CD14-positive monocyte (primary cell): ENCODE measurements around the gene PARD6G. TPM values are rescaled to one million over a fixed set of nuclear protein-coding genes. Genes with fewer than 3 reads are reported as not detected.

Experiments
- DNase-seq, 3 donors: peaks; one replicate each; pipeline ENCODE4 v3.0.0-alpha.2; 2011 to 2022
- H2AFZ ChIP-seq: 2 replicates; pipeline ENCODE4 v1.6.0; 2012; ENCODE audit warnings: mild to moderate bottlenecking, low read depth, low read length, inconsistent platforms; ENCODE audit not compliant: insufficient read depth, poor library complexity, severe bottlenecking
- H3K27ac ChIP-seq, 2 donors: 1 replicate in 1 of 2; 2 replicates in 1 of 2; pipeline ENCODE4 v1.5.1; 2012 to 2013; ENCODE audit warnings: low read length in 2 of 2, control low read depth in 1 of 2, inconsistent platforms in 1 of 2, low read depth in 1 of 2, mild to moderate bottlenecking in 1 of 2
- H3K27me3 ChIP-seq, 2 donors: one replicate each; pipeline versions ENCODE4 v1.6.0 to v1.6.1; 2011 to 2013; ENCODE audit warnings: low read length in 2 of 2; ENCODE audit not compliant: control insufficient read depth in 2 of 2, insufficient read depth in 2 of 2
- H3K36me3 ChIP-seq, 2 donors: replicated peaks in 1 of 2; 1 replicate in 1 of 2; 2 replicates in 1 of 2; pipeline versions ENCODE4 v1.5.1 to v1.6.1; 2012 to 2013; ENCODE audit warnings: low read length in 2 of 2, control low read depth in 1 of 2, inconsistent platforms in 1 of 2, mild to moderate bottlenecking in 1 of 2; ENCODE audit not compliant: insufficient read depth in 2 of 2, control insufficient read depth in 1 of 2
- H3K4me1 ChIP-seq, 2 donors: 1 replicate in 1 of 2; 2 replicates in 1 of 2; pipeline versions ENCODE4 v1.5.1 to v1.6.1; 2012 to 2013; ENCODE audit warnings: low read length in 2 of 2, control low read depth in 1 of 2, inconsistent platforms in 1 of 2, mild to moderate bottlenecking in 1 of 2, moderate library complexity in 1 of 2; ENCODE audit not compliant: insufficient read depth in 2 of 2, control insufficient read depth in 1 of 2
- H3K4me2 ChIP-seq: replicated peaks from 2 replicates; pipeline ENCODE3; 2012; ENCODE audit warnings: low read length, moderate library complexity, mild to moderate bottlenecking; ENCODE audit not compliant: poor library complexity, severe bottlenecking; ENCODE audit errors: extremely low read depth
- H3K4me3 ChIP-seq, 3 experiments: fragments of 200-600 bp in 1 of 3; sonication (generic) in 1 of 3; replicated peaks in 1 of 3; 1 replicate in 2 of 3; 2 replicates in 1 of 3; pipeline ENCODE4 v1.5.1; 2011 to 2013; ENCODE audit warnings: low read length in 3 of 3, mild to moderate bottlenecking in 3 of 3, control low read depth in 2 of 3, low read depth in 2 of 3, inconsistent platforms in 1 of 3, moderate library complexity in 1 of 3
- H3K79me2 ChIP-seq: 2 replicates; pipeline ENCODE4 v1.6.0; 2012; ENCODE audit warnings: mild to moderate bottlenecking, control low read depth, inconsistent platforms, low read length, moderate library complexity; ENCODE audit not compliant: insufficient read depth
- H3K9ac ChIP-seq: 2 replicates; pipeline ENCODE4 v1.6.0; 2017; ENCODE audit warnings: low read length, mild to moderate bottlenecking; ENCODE audit not compliant: insufficient read depth, poor library complexity, severe bottlenecking
- H3K9me3 ChIP-seq, 2 donors: replicated peaks in 1 of 2; 1 replicate in 1 of 2; 2 replicates in 1 of 2; pipeline versions ENCODE4 v1.5.1 to v1.6.1; 2012 to 2013; ENCODE audit warnings: low read length in 2 of 2, control low read depth in 1 of 2; ENCODE audit not compliant: control insufficient read depth in 1 of 2, insufficient read depth in 1 of 2
- H4K20me1 ChIP-seq: 2 replicates; pipeline ENCODE4 v1.6.0; 2012; ENCODE audit warnings: mild to moderate bottlenecking, low read length, control low read depth, moderate library complexity; ENCODE audit not compliant: insufficient read depth
- H3K27ac Mint-ChIP-seq, 7 donors: one replicate each; pipeline ENCODE4 v1.8.0; 2020; ENCODE audit warnings: mild to moderate bottlenecking in 7 of 7, mixed read lengths in 7 of 7, moderate library complexity in 6 of 7, inconsistent platforms in 2 of 7
- H3K27me3 Mint-ChIP-seq, 3 donors: one replicate each; pipeline ENCODE4 v1.8.0; 2021 to 2022; ENCODE audit warnings: low read depth in 3 of 3, mild to moderate bottlenecking in 3 of 3, mixed read lengths in 3 of 3, moderate library complexity in 3 of 3, inconsistent platforms in 1 of 3
- H3K36me3 Mint-ChIP-seq, 2 donors: one replicate each; pipeline ENCODE4 v1.8.0; 2020; ENCODE audit warnings: mixed read lengths in 2 of 2, inconsistent platforms in 1 of 2, mild to moderate bottlenecking in 1 of 2
- H3K4me1 Mint-ChIP-seq: one replicate; pipeline ENCODE4 v1.8.0; 2020; ENCODE audit warnings: mild to moderate bottlenecking, mixed read lengths
- H3K4me3 Mint-ChIP-seq, 2 donors: one replicate each; pipeline ENCODE4 v1.8.0; 2020; ENCODE audit warnings: mild to moderate bottlenecking in 2 of 2, mixed read lengths in 2 of 2, moderate library complexity in 1 of 2
- H3K9me3 Mint-ChIP-seq, 7 donors: one replicate each; pipeline ENCODE4 v1.8.0; 2020 to 2022; ENCODE audit warnings: mixed read lengths in 7 of 7, mild to moderate bottlenecking in 6 of 7, moderate library complexity in 6 of 7, inconsistent platforms in 2 of 7
- WGBS: methylation state at CpG from one replicate; pipeline ENCODE4 v1.1.5; 2013; ENCODE audit warnings: missing lambda C conversion rate; ENCODE audit not compliant: insufficient coverage; 5-methylcytosine and 5-hydroxymethylcytosine counted together
- intact Hi-C, 2 donors: fragments of 100-400 bp; cut with micrococcal nuclease; formaldehyde crosslinking; loops; one replicate each; pipeline versions ENCODE4 v1.15.0 to v1.15.1; 2023
- polyA plus RNA-seq, 3 donors: library from polyadenylated mRNA; depleted of rRNA in 1 of 3; unstranded in 2 of 3; stranded (reverse) in 1 of 3; fragments of 300-500 nt in 2 of 3; fragments of >200 nt in 1 of 3; fragmentation: Illumina TruSeq in 2 of 3; gene quantifications; 1 replicate in 2 of 3; 2 replicates in 1 of 3; pipeline ENCODE4 v1.2.3, GENCODE V29; 2012 to 2021
- TF ChIP-seq, protein P1 (sequence below): fragments of 200-600 bp; IDR thresholded peaks from one replicate; pipeline ENCODE4 v1.8.0; 2022; ENCODE audit warnings: antibody characterized with exemption, mild to moderate bottlenecking

The PARD6G gene
- polyA plus RNA-seq, 3 donors = not detected

GRCh38 chr18:80250740-80251364 lies 3.5 kb upstream of the PARD6G start:
- Mint-ChIP-seq H3K4me3 (no peak overlapping the region), H3K27ac (no peak overlapping the region)

GRCh38 chr18:80249217-80250093 lies 2.1 kb upstream of the PARD6G start:
- Histone ChIP-seq H3K9me3 (peaks cover 4 to 5% of the 10 kb centered on the region in 2 donors), H4K20me1 (no peaks in the 10 kb centered on the region), H2AFZ (no peak overlapping the region), H3K4me1 (peaks cover 6 to 7% of the 10 kb centered on the region in 2 donors), H3K9ac (no peak overlapping the region), H3K36me3 (no peaks in the 10 kb centered on the region), H3K27ac (no peak overlapping the region), H3K79me2 (no peaks in the 10 kb centered on the region), H3K27me3 (peaks cover 16 to 29% of the 10 kb centered on the region in 2 donors), H3K4me2 (no peak overlapping the region), H3K4me3 (no peak overlapping the region)
- TF ChIP-seq, protein P1, sequence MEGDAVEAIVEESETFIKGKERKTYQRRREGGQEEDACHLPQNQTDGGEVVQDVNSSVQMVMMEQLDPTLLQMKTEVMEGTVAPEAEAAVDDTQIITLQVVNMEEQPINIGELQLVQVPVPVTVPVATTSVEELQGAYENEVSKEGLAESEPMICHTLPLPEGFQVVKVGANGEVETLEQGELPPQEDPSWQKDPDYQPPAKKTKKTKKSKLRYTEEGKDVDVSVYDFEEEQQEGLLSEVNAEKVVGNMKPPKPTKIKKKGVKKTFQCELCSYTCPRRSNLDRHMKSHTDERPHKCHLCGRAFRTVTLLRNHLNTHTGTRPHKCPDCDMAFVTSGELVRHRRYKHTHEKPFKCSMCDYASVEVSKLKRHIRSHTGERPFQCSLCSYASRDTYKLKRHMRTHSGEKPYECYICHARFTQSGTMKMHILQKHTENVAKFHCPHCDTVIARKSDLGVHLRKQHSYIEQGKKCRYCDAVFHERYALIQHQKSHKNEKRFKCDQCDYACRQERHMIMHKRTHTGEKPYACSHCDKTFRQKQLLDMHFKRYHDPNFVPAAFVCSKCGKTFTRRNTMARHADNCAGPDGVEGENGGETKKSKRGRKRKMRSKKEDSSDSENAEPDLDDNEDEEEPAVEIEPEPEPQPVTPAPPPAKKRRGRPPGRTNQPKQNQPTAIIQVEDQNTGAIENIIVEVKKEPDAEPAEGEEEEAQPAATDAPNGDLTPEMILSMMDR = no peak
- DNase-seq = no peak
- intact Hi-C loops = no loop called here
- peaks cover 0 to 14% (median 4%) of the 10 kb centered on the region in 7 donors for H3K9me3 Mint-ChIP-seq
- H3K27ac Mint-ChIP-seq = peak overlapping the region in 1 of 7 donors; percentile 70
- peaks cover 26 to 38% (median 27%) of the 10 kb centered on the region in 3 donors for H3K27me3 Mint-ChIP-seq
- peaks cover 0 to 1% of the 10 kb centered on the region in 2 donors for H3K36me3 Mint-ChIP-seq
- WGBS = 83% methylated on average over 5 of the region's 7 CpGs
- H3K4me3 Mint-ChIP-seq = no peak overlapping the region
- H3K4me1 Mint-ChIP-seq = peaks cover 5% of the 10 kb centered on the region

More at GRCh38 chr18:80250740-80251364, 3.5 kb upstream of the PARD6G start:
- intact Hi-C loops = no loop called here
- no peak overlapping the region for H3K9ac ChIP-seq
- Mint-ChIP-seq H3K36me3 (peaks cover 0 to 1% of the 10 kb centered on the region in 2 donors), H3K27me3 (peaks cover 12 to 24% (median 14%) of the 10 kb centered on the region in 3 donors), H3K4me1 (peaks cover 5% of the 10 kb centered on the region), H3K9me3 (peaks cover 0 to 14% (median 4%) of the 10 kb centered on the region in 7 donors)
- no peak overlapping the region for H3K4me3 ChIP-seq
- H3K27ac ChIP-seq = no peak overlapping the region
- no peaks in the 10 kb centered on the region for H3K79me2 ChIP-seq
- H3K9me3 ChIP-seq = peaks cover 0 to 5% of the 10 kb centered on the region in 2 donors
- peaks cover 8 to 17% of the 10 kb centered on the region in 2 donors for H3K27me3 ChIP-seq
- H4K20me1 ChIP-seq = no peaks in the 10 kb centered on the region
- WGBS = 85% methylated on average over 3 of the region's 6 CpGs
- no peaks in the 10 kb centered on the region for H3K36me3 ChIP-seq
- no peak for DNase-seq
- H2AFZ ChIP-seq = no peak overlapping the region
- TF ChIP-seq, protein P1 = no peak
- peaks cover 6 to 7% of the 10 kb centered on the region in 2 donors for H3K4me1 ChIP-seq
- H3K4me2 ChIP-seq = no peak overlapping the region
